OCI-LY3 (cell line): ENCODE results near the gene MAPK9.

ENCODE experiments used
- EZH2phosphoT487 ChIP-seq: fragments of 200-600 bp; shearing (Covaris generic); IDR thresholded peaks from 2 replicates; pipeline ENCODE4 v1.6.1; 2018; ENCODE audit warnings: antibody characterized with exemption, mixed run types, low read depth
- TF ChIP-seq, protein P1 (sequence below): fragments of 200-600, 300-600 bp; sonication (generic); IDR thresholded peaks from 2 replicates; pipeline ENCODE4 v1.5.1; 2014; ENCODE audit warnings: antibody characterized with exemption, low read length, low read depth

DNA sequence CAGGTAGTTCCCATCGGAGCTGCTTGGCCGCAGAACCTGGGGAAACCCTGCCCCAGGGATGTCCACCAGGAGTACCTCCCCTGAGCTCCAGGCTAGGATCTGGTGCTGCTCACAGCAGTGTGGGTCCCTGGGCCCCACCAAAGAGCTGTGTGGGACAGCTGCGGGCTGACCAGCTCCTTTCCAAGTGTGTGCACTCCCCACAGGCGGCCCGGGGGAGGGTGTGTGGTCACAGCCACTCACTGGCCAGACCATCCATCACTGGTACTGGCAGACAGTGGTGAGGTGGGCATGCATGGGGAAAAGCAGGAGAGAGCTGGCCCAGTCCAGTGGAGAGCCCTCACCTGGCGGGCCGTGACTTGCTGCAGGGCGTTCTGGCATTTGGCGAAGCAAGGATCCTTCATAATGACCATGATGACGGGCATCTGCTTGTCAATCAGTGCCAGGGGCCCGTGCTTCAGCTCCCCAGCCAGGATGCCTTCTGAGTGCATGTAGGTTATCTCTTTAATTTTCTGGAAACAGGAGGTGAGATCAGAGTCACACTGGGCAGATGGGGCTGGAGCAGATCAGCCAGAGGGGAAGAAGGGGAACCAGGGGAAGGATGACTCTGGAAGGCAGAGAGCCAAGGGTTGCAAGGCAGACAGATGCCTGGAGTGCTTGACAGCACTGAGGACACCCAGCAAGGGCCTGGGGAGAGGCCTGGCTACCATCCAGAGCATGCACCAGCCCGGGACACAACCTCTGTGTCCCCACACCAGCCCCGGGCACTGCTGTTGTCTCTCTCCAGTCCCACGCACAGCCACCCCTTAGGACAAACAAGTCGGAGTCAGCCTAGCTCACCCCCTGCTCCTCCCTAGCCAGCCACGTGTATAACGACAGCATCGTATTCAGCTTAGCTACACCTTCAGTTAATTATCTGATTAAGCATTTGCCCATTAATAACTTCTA, 12.8 kb upstream of the MAPK9 start:
- TF ChIP-seq, protein P1, sequence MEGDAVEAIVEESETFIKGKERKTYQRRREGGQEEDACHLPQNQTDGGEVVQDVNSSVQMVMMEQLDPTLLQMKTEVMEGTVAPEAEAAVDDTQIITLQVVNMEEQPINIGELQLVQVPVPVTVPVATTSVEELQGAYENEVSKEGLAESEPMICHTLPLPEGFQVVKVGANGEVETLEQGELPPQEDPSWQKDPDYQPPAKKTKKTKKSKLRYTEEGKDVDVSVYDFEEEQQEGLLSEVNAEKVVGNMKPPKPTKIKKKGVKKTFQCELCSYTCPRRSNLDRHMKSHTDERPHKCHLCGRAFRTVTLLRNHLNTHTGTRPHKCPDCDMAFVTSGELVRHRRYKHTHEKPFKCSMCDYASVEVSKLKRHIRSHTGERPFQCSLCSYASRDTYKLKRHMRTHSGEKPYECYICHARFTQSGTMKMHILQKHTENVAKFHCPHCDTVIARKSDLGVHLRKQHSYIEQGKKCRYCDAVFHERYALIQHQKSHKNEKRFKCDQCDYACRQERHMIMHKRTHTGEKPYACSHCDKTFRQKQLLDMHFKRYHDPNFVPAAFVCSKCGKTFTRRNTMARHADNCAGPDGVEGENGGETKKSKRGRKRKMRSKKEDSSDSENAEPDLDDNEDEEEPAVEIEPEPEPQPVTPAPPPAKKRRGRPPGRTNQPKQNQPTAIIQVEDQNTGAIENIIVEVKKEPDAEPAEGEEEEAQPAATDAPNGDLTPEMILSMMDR, result no peak
- TF ChIP-seq EZH2phosphoT487, result no peak
